K562 (cell line): ENCODE measurements around the gene GDAP1L1. TPM values are rescaled to one million over a fixed set of nuclear protein-coding genes. Genes with fewer than 3 reads are reported as not detected.

Experiments
- ATAC-seq: fragments of 200-7000 bp; cut with Tn5 transposase; 3 replicates; pipeline ENCODE4 v1.9.1; 2020; ENCODE audit warnings: moderate library complexity
- BruUV-seq: library from RNA; stranded (reverse); fragments of 400-500 nt; replicated peaks from 2 replicates; lab custom pipeline; 2021; lab: Mats Ljungman, UMichigan
- CTCF ChIA-PET: fragments of 300-600 bp; formaldehyde crosslinking; extraction: SDS; loops from one replicate; lab custom pipeline; 2021; ENCODE audit warnings: low intra/inter-chr PET ratio; lab: Yijun Ruan, JAX
- POLR2A ChIA-PET: fragments of 300-600, 350-650 bp; sonication (Branson Sonifier 250); formaldehyde crosslinking; extraction: SDS; loops from one replicate; lab custom pipeline; 2021; ENCODE audit warnings: antibody characterized with exemption, inconsistent platforms; lab: Yijun Ruan, JAX
- DNase-seq, 4 experiments: peaks; one replicate each; pipeline versions ENCODE4 v3.0.0 to v3.0.0-alpha.2; 2011 to 2018; ENCODE audit warnings: low spot score in 3 of 4, mixed read lengths in 3 of 4; ENCODE audit errors: extremely low read depth in 1 of 4
- FAIRE-seq: peaks from 2 replicates; lab custom pipeline; 2011; peaks lifted over from hg19 to GRCh38; lab: Jason Lieb, UNC
- H2AFZ ChIP-seq: 2 replicates; pipeline ENCODE4 v1.6.0; 2011; ENCODE audit warnings: low read depth, low read length, control low read depth, inconsistent platforms
- H3K27ac ChIP-seq: fragments of 200-600 bp; 3 replicates; pipeline ENCODE4 v1.8.0; 2011; ENCODE audit warnings: low read depth, mild to moderate bottlenecking, control low read depth, inconsistent platforms, low read length, moderate library complexity, mixed read lengths; ENCODE audit errors: extremely low read depth
- H3K27me3 ChIP-seq, 2 experiments: fragments of 300-600 bp in 1 of 2; 2 replicates in 1 of 2; 3 replicates in 1 of 2; pipeline versions ENCODE4 v1.6.0 to v1.8.0; 2011; ENCODE audit warnings: inconsistent platforms in 2 of 2, low read length in 2 of 2, mild to moderate bottlenecking in 1 of 2, mixed read lengths in 1 of 2, moderate library complexity in 1 of 2; ENCODE audit not compliant: control insufficient read depth in 2 of 2, insufficient read depth in 2 of 2
- H3K36me3 ChIP-seq: fragments of 300-600 bp; 3 replicates; pipeline ENCODE4 v1.8.0; 2011; ENCODE audit warnings: mild to moderate bottlenecking, low read length, inconsistent platforms; ENCODE audit not compliant: control insufficient read depth, insufficient read depth
- H3K4me1 ChIP-seq, 2 experiments: fragments of 200-600 bp in 1 of 2; replicated peaks in 1 of 2; 2 replicates in 1 of 2; 3 replicates in 1 of 2; pipeline versions ENCODE4 v1.5.1 to v1.8.0; 2011; ENCODE audit warnings: inconsistent platforms in 2 of 2, low read length in 2 of 2, mild to moderate bottlenecking in 1 of 2, mixed read lengths in 1 of 2, moderate library complexity in 1 of 2; ENCODE audit not compliant: control insufficient read depth in 2 of 2, insufficient read depth in 2 of 2
- H3K4me2 ChIP-seq: 2 replicates; pipeline ENCODE4 v1.6.1; 2011; ENCODE audit warnings: low read length, control low read depth, inconsistent platforms, mixed read lengths; ENCODE audit not compliant: insufficient read depth
- H3K4me3 ChIP-seq: fragments of 200-600 bp; sonication (generic), shearing (Covaris generic); 2 replicates; pipeline ENCODE4 v1.5.1; 2016; ENCODE audit warnings: control low read depth, inconsistent platforms
- H3K79me2 ChIP-seq: fragments of 200-600 bp; 3 replicates; pipeline ENCODE4 v1.8.0; 2011; ENCODE audit warnings: low read length, inconsistent platforms; ENCODE audit not compliant: control insufficient read depth, insufficient read depth
- H3K9ac ChIP-seq, 2 experiments: 2 replicates each; pipeline versions ENCODE4 v1.6.0 to v1.6.1; 2011; ENCODE audit warnings: low read depth in 2 of 2, low read length in 2 of 2, control low read depth in 1 of 2, inconsistent platforms in 1 of 2, mild to moderate bottlenecking in 1 of 2, mixed read lengths in 1 of 2; ENCODE audit not compliant: insufficient read depth in 1 of 2
- H3K9me1 ChIP-seq: one replicate; pipeline ENCODE4 v1.6.0; 2011; ENCODE audit warnings: inconsistent platforms, mild to moderate bottlenecking, low read length, moderate library complexity; ENCODE audit not compliant: control insufficient read depth, insufficient read depth
- H3K9me3 ChIP-seq: replicated peaks from 2 replicates; pipeline ENCODE4 v1.5.1; 2011; ENCODE audit warnings: low read depth, low read length, inconsistent platforms; ENCODE audit not compliant: control insufficient read depth, insufficient read depth
- H4K20me1 ChIP-seq: replicated peaks from 2 replicates; pipeline ENCODE4 v1.6.1; 2011; ENCODE audit warnings: low read length, inconsistent platforms, mixed read lengths; ENCODE audit not compliant: control insufficient read depth, insufficient read depth
- CBFB ChIP-seq: sonication (generic); formaldehyde crosslinking; IDR thresholded peaks from 2 replicates; pipeline ENCODE4 v1.4.0; 2020; ENCODE audit warnings: mild to moderate bottlenecking, missing genetic modification reagents
- CC2D1A ChIP-seq: fragments of 450-650 bp; IDR thresholded peaks from 2 replicates; pipeline ENCODE4 v1.6.1; 2017; ENCODE audit warnings: mild to moderate bottlenecking
- E2F3 ChIP-seq: fragments of 250-450 bp; sonication (Bioruptor Pico); IDR thresholded peaks from 2 replicates; pipeline ENCODE4 v1.4.0; 2020; ENCODE audit warnings: mild to moderate bottlenecking
- KLF16 ChIP-seq: IDR thresholded peaks from 2 replicates; pipeline ENCODE4 v1.6.1; 2016; ENCODE audit warnings: antibody characterized with exemption
- PTRF ChIP-seq: fragments of 450-650 bp; IDR thresholded peaks from 2 replicates; pipeline ENCODE4 v1.6.1; 2016; ENCODE audit warnings: mild to moderate bottlenecking, missing genetic modification characterization, missing compliant biosample characterization
- RAD21 ChIP-seq, 2 experiments: fragments of 250-450 bp in 1 of 2; fragments of 450-650 bp in 1 of 2; sonication (Bioruptor Pico) in 1 of 2; formaldehyde crosslinking in 1 of 2; IDR thresholded peaks in 1 of 2; conservative IDR thresholded peaks in 1 of 2; 2 replicates each; pipeline versions ENCODE4 v1.4.0 to v1.8.0; 2020 to 2022; ENCODE audit warnings: mild to moderate bottlenecking in 2 of 2, moderate library complexity in 1 of 2
- STAG1 ChIP-seq: sonication (generic); formaldehyde crosslinking; IDR thresholded peaks from 2 replicates; pipeline ENCODE4 v1.5.0; 2020; ENCODE audit warnings: missing genetic modification reagents, borderline replicate concordance
- TCF7L2 ChIP-seq: fragments of 150-350 bp; IDR thresholded peaks from 2 replicates; pipeline ENCODE4 v1.6.1; 2016; ENCODE audit warnings: low read depth, mild to moderate bottlenecking, low read length, moderate library complexity
- WGBS: fragments of 100-300 bp; shearing (Covaris generic); methylation state at CpG from one replicate; pipeline ENCODE4 v1.1.6; 2016; ENCODE audit warnings: low coverage, mixed read lengths; ENCODE audit not compliant: insufficient coverage; ENCODE audit errors: missing lambda C conversion rate; 5-methylcytosine and 5-hydroxymethylcytosine counted together
- in situ Hi-C: fragments of 300-500 bp; cut with MboI; formaldehyde crosslinking; loops from 4 replicates; pipeline ENCODE4 v1.15.0; 2018; ENCODE audit warnings: inconsistent platforms, mixed read lengths
- intact Hi-C: fragments of 100-400 bp; cut with micrococcal nuclease; formaldehyde crosslinking; loops from 2 replicates; pipeline ENCODE4 v1.14.2; 2022
- polyA plus RNA-seq, 8 experiments: library from polyadenylated mRNA; depleted of rRNA in 4 of 8; stranded (reverse) in 5 of 8; unstranded in 3 of 8; fragments of >200 nt; fragmentation: Nextera tagmentation in 2 of 8; fragmentation: Illumina TruSeq in 1 of 8; extraction: Ambion mirVana in 2 of 8; extraction: Trizol in 1 of 8; gene quantifications; 2 replicates each; pipeline versions ENCODE4 v1.2.1 to v1.2.3, GENCODE V29; 2011 to 2014; ENCODE audit warnings: inconsistent platforms in 1 of 8, missing spikeins in 1 of 8
- total RNA-seq, 7 experiments: library from RNA; depleted of rRNA in 6 of 7; stranded (reverse); fragments of >200 nt in 6 of 7; fragmentation: Illumina TruSeq in 2 of 7; extraction: Trizol in 2 of 7; gene quantifications; 2 replicates each; pipeline versions ENCODE4 v1.2.1 to v1.2.3, GENCODE V29; 2011 to 2021; ENCODE audit warnings: low replicate concordance in 1 of 7
- TF ChIP-seq, protein P1 (sequence below): fragments of 450-650 bp; formaldehyde crosslinking; IDR thresholded peaks from 2 replicates; pipeline ENCODE4 v1.4.0; 2020; ENCODE audit warnings: mild to moderate bottlenecking, moderate library complexity
- TF ChIP-seq, protein P2 (sequence below), 2 experiments: fragments of 450-650 bp; formaldehyde crosslinking in 1 of 2; IDR thresholded peaks; 2 replicates each; pipeline versions ENCODE4 v1.4.0 to v1.6.1; 2014 to 2020; ENCODE audit warnings: mild to moderate bottlenecking in 2 of 2, borderline replicate concordance in 1 of 2, low read depth in 1 of 2

The GDAP1L1 gene
- total and polyA plus RNA-seq, 9 of the 15 experiments (the other 6 are each of a cell fraction or from before 2014, with no cell fraction given), result 0.06 to 0.40 (median 0.19) TPM; not detected in 5

- no peaks in the 10 kb centered on the region for H3K36me3 ChIP-seq
- H3K27me3 ChIP-seq, result no peaks in the 10 kb centered on the region; a peak in 1 of 5 replicates
- CTCF ChIA-PET, result interaction anchor here (0.6 to 6.3 kb wide), 8 partner anchors 57 to 519 kb away, joined by 3 to 79 read pairs (median 4); partner anchors contain the start of gene FITM2
- BruUV-seq, result no TSS peak
- FAIRE-seq (peak; percentile 84), DNase-seq (peak; percentile 35 to 75 (median 48)), ATAC-seq (peak; percentile 48)
- WGBS, result 35% methylated on average over 7 of the region's 7 CpGs
- H3K9me3 ChIP-seq, result no peaks in the 10 kb centered on the region
- in situ Hi-C loops, result loop anchor here (5.0 to 10.0 kb wide), 3 partner anchors 97 to 390 kb away; partner anchors contain the start of gene FITM2
- no peak overlapping the region for H3K27ac ChIP-seq
- H3K4me3 ChIP-seq, result no peak overlapping the region
- intact Hi-C loops, result loop anchor here (5.0 kb wide), 2 partner anchors 397 to 517 kb away; no protein-coding TSS in a partner anchor
- POLR2A ChIA-PET, result interaction anchor here (1.3 kb wide), 1 partner anchor 9 kb away, joined by 3 read pairs; no protein-coding TSS in a partner anchor
- H3K9ac ChIP-seq, result no peak overlapping the region
- peaks cover 4% of the 10 kb centered on the region for H3K79me2 ChIP-seq
- no peak overlapping the region for H3K4me2 ChIP-seq
- peaks cover 10 to 18% of the 10 kb centered on the region in 2 experiments for H3K4me1 ChIP-seq
- no peak overlapping the region for H2AFZ ChIP-seq
- H4K20me1 ChIP-seq, result peaks cover 6% of the 10 kb centered on the region
- no peaks in the 10 kb centered on the region for H3K9me1 ChIP-seq
- TF ChIP-seq STAG1 (peak; percentile 25; the same call in 1 of the 2 replicates), E2F3 (no peak), KLF16 (0 out of 2 replicates have a peak, but pooled peaks have one; percentile 11), CC2D1A (0 out of 2 replicates have a peak, but pooled peaks have one; percentile 17), PTRF (tag) (no peak), CBFB (CRISPR knock-in tag) (no peak), RAD21 (CRISPR knock-in tag; conservative IDR thresholded peaks at IDR 0.05 in 1 of 2, IDR thresholded peaks at IDR 0.05 in 1 of 2) (peak; percentile 71 to 83), TCF7L2 (no peak)
- TF ChIP-seq, protein P1, sequence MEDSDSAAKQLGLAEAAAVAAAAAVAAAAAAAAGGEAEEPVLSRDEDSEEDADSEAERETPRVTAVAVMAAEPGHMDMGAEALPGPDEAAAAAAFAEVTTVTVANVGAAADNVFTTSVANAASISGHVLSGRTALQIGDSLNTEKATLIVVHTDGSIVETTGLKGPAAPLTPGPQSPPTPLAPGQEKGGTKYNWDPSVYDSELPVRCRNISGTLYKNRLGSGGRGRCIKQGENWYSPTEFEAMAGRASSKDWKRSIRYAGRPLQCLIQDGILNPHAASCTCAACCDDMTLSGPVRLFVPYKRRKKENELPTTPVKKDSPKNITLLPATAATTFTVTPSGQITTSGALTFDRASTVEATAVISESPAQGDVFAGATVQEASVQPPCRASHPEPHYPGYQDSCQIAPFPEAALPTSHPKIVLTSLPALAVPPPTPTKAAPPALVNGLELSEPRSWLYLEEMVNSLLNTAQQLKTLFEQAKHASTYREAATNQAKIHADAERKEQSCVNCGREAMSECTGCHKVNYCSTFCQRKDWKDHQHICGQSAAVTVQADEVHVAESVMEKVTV, result peak; percentile 59
- TF ChIP-seq, protein P2, sequence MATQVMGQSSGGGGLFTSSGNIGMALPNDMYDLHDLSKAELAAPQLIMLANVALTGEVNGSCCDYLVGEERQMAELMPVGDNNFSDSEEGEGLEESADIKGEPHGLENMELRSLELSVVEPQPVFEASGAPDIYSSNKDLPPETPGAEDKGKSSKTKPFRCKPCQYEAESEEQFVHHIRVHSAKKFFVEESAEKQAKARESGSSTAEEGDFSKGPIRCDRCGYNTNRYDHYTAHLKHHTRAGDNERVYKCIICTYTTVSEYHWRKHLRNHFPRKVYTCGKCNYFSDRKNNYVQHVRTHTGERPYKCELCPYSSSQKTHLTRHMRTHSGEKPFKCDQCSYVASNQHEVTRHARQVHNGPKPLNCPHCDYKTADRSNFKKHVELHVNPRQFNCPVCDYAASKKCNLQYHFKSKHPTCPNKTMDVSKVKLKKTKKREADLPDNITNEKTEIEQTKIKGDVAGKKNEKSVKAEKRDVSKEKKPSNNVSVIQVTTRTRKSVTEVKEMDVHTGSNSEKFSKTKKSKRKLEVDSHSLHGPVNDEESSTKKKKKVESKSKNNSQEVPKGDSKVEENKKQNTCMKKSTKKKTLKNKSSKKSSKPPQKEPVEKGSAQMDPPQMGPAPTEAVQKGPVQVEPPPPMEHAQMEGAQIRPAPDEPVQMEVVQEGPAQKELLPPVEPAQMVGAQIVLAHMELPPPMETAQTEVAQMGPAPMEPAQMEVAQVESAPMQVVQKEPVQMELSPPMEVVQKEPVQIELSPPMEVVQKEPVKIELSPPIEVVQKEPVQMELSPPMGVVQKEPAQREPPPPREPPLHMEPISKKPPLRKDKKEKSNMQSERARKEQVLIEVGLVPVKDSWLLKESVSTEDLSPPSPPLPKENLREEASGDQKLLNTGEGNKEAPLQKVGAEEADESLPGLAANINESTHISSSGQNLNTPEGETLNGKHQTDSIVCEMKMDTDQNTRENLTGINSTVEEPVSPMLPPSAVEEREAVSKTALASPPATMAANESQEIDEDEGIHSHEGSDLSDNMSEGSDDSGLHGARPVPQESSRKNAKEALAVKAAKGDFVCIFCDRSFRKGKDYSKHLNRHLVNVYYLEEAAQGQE (IDR thresholded peaks at IDR 0.05; ENCODE audit: borderline replicate concordance), result peak; percentile 52; the same call in 1 of the 2 replicates
- TF ChIP-seq, protein P2 (CRISPR knock-in tag; IDR thresholded peaks at IDR 0.05; ENCODE audit: low read depth), result no peak
These were observed 32.0 kb upstream of the GDAP1L1 start for GRCh38 chr20:44215125-44215524.
